ACHN (cell line): ENCODE data around the gene HELZ.
"Not testable (repeated sequence)": the region's sequence is repeated elsewhere in the genome, so short reads cannot be mapped to it uniquely, and the experiment has no call there.

ENCODE experiments used
- DNase-seq: peaks from one replicate; pipeline ENCODE4 v3.0.0-alpha.2; 2015
- in situ Hi-C: cut with HindIII; loops from 2 replicates; pipeline ENCODE4 v1.10.0; 2017; ENCODE audit warnings: low sequenced_read_pairs, low pct_ligation_motif_present, low pct_unique_long_range_greater_than_20kb

HELZ gene

DNA sequence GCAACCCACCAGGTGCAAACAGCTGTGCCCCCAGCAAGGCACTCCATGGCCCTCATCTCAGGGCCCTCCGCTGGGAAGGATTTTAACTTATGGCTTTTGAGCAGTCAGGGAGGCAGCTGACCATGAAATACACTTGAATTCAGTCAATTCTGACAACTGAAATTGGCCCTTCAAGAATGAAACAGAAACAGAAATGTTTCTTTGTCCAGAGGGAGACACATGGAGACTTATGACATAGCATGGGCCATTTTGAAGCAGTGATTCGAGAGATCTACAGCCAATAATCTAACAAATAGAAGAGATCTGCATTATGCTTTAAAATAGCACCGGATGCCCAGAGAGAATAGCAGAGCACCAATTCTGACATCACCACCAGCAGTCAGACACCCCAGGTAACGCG, 193.2 kb downstream of the HELZ start:
- in situ Hi-C loops = no loop called here
- no peak for DNase-seq

DNA sequence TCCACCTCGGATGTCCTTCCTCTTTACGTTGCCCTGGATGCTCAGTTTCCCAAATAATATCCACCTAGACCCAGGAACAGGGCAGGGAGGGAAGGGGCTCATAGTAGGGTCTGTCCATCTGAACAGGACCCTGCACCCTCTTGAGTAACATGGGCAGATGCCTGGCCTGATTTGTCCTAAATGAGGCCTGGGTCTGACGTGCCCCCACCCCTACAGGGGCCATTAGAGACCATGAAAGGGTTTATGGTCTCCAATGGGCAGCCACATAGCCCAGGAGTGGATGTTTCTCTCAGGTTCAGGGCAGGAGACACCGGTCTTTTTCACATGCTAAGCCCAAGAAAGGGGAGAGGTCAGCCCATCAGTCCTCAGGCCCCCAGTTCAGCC, 193.8 kb downstream of the HELZ start:
- no peak for DNase-seq
- in situ Hi-C loops = no loop called here

DNA sequence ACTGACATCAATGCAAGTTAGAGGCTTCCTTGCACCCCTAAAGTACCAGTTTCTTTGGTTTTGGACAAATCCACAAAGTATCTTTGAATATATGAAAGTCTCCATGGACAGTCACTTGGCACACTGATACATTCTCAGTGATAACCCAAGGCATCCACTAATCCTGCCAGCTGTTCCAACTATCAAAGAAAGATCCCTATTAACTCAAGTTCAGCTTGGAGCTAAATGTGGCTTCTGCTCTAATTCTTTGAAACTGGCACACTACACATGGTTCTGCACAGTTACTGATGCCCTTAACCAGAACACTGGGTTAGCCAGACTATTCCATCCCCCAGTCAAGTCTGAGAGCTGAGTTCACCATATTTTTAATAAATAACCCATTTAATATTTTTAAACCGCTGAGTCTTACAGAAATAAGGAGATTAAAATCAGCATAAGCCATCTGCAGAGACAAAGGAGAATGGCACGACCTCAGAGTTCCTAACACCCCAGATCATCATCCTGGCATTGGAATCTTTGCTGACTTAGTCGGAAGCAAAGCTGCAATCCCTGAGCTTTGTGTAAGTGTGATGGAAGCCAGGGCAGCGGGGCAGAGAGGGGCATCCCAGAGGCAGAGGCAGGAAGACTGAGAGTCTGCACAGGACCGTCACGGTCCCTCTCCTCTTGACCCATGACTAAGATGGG, 194.4 kb downstream of the HELZ start:
- in situ Hi-C loops = no loop called here
- no peak for DNase-seq

DNA sequence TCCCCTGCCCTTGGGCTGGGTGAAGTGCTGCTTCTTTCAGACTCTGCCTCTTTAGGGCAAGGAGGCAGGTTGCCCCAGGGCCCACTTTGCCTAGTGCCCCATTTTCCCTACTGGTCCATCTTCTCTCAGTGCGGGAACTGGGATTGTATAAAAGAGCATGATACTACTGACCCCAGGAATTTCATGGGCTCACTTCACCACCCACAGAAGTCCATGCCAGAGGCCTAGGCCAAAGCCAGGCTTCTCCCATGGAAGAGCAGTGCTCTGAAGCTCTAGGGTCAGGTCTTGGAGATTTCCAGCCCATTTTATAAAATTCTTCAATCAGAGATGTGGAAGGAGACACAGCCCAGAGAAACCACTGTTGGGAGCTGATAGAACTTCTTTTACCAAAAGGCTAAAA, 194.9 kb downstream of the HELZ start:
- in situ Hi-C loops = no loop called here
- no peak for DNase-seq

DNA sequence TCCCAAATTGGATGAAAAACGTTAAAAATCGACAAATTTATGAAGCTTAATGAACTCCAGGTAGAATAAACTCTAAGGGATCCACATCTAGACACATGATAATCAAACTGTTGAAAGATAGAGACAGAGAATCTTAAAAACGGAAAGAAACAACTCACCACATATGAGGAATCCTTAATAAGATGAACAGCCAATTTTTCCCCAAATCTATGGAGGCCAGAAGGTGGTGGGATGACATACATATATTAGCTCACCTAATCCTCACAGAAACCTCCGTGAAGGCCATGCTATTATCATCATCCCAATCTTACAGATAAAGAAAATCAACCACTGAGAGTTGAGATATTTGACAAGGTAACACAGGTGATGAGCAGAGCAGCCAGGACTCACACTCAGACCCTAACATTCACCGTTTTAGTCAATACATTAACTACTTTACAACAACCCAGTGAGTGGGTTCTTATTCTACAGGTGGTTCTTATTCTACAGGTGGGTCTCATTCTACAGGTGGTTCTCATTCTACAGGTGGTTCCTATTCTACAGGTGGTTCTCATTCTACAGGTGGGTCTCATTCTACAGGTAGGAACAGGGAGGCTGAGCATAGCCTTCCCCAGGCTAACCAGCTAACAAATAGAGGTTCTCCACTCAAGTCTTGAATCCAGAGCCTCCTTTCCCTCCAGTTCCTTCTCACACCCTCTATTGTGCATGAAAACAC, 195.8 kb downstream of the HELZ start:
- peak; percentile 21 for DNase-seq
- in situ Hi-C loops = no loop called here

DNA sequence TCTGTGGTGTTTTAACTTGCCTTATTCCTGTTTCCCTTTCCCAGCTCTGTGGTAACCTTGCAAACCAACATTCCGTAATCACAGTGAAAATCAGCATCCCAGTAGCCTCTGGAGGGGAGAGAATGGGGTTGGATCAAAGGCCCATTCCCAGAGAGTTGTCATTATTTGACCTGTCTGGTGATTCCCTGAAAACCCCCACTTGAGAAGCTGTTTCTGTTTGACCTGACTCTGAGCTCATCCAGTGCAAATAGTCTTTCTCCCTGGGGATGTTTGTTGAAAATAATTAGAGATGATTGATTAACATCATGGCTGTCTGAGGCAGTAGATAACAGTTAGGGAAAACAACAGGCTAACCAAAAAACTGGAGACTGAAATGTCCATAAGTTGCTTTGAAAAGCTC, 197.6 kb downstream of the HELZ start:
- in situ Hi-C loops = no loop called here
- DNase-seq = no peak

DNA sequence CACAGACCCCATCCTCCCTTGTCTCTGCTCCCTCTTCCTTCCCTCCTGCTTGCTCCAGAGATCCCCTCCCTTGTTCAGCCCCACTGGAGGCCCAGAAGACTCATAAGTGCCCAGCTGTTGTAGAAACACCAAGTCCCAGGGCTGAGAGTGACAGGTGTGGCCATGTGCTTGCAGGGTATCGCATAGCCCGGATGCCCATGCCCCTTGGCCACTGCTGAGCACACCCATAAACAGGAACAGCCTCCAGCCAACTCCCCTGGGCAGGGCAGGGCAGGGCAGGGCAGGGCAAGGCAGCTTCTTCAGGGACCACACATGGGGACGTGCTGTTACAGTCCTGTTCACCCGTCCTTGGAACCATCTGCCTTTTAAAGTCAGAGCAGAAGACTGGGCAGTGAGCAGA, 198.6 kb downstream of the HELZ start:
- in situ Hi-C loops = no loop called here

DNA sequence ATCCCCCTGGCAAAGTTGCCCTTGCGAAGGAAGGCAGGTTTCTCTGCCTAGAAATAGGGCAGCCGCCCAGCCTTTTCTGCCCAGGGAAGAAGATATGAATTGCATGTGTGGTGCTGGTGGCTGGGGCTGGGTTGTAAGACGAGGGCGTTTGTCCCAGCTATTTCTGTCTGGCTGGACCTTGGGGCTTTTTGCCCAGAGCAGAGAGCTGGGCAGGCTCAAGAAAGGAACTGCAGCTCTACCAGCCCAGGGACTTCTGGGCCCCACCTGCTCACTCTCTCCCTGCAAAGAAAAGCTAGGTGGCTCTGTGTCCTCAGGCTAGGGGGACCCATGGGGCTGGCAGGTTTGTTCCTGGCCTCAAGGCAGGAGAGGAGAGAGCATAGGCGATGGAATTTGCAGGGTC, 200.1 kb downstream of the HELZ start:
- no peak for DNase-seq
- in situ Hi-C loops = no loop called here

More for the DNA sequence above, 198.6 kb downstream of the HELZ start:
- no peak for DNase-seq

DNA sequence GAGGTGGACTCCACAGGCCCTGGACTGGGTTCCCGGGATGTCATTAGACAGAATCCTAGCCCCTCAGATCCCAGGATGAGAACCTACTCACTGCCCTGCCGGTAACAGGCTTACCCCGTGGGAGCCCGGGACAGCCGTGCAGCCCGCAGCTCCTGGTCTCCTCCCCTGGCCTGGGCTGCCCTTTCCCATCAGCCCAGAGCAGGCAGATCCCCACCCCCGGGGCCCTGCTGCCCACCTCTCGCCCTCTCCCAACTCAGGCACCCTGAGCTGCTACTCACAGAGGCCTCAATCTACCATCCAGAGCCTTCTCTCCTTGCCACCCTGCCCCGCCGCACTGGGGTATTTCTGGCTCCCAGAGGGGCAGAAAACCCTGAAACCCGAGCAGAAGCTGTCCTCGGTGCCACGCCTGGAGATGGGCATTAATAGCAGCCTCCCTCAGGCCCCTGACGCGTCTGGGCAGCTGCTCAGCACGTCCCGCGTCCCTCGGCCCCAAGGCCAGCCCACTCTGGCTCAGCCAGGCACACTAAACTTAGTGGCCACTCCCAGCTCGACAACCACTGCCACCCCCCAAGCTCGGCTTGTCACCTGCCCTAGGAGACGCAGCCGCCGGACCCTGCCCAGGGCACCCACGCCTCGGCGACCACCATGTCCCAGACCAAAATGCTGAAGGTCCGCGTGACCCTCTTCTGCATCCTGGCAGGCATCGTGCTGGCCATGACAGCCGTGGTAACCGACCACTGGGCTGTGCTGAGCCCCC, 200.8 kb downstream of the HELZ start, which contains the start of gene CACNG1:
TSS of gene CACNG1 (plus strand) at position 539 of the 757 bp plus-strand sequence. CDS start at position 646, 107 bp downstream.
- DNase-seq = no peak
- in situ Hi-C loops = no loop called here

DNA sequence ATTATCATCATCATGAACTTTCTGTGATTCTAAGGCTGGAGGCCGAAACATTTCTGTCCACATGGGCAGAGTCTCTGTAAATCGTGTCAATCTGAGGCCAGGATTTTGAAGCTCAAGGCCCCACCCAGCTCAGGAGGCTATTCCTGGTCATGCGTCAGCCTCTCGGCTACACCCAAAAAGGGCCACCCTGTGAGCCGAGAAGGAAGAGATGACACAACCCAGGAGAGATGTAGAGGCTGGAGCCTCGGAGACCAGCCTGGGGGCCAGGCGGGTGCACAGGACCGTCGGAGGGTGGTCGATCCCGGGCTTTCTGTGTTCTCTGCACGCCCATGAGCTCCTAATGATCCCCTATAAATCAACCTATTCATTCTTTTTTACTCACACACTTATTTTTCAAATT, 201.7 kb downstream of the HELZ start:
- in situ Hi-C loops = no loop called here
- no peak for DNase-seq

DNA sequence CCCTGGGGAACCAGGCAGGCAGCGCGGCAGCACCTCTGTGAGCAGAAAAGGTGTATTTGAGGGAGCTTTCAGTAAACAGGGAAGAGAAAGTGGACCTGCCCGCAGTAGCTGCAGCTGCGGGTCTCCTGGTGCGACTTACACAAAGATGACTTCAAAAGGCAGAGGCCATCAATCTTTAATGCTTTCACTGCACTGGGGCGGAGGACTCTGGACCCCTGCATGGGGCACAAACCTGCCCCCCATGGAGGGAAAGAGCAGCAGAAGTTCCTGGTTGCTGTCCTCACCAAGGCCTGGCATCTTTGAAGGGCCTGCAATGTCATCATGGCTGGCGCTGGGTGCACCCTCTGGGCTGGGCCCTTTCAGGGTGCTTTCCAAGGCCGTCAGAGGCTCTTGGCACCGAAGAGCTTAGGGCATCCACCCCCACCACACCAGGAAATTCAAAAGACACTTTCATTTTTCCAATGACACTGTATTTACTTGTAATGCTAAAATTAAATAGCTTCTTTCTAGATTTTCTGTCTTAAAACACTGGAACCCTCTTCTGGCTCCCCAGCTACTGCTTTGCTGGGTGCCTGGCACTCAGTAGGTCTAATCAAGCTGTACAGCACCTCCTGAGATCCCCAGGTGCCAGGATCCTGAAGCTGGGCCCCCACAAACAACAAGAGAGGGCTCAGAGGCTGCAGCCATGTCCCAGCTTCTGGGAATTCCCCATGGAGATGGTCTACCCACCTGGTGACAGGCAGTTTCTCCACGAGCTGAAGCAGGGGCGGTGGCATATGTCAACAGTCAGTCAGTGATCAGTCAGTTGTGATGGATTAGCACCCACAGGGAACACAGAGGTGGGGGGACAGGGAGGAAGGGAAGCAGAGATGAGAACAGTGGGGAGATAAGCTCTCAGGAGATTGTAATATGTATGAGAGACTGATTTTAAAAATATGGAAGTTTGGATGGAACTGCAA, 202.8 kb downstream of the HELZ start:
- DNase-seq = no peak
- in situ Hi-C loops = no loop called here

DNA sequence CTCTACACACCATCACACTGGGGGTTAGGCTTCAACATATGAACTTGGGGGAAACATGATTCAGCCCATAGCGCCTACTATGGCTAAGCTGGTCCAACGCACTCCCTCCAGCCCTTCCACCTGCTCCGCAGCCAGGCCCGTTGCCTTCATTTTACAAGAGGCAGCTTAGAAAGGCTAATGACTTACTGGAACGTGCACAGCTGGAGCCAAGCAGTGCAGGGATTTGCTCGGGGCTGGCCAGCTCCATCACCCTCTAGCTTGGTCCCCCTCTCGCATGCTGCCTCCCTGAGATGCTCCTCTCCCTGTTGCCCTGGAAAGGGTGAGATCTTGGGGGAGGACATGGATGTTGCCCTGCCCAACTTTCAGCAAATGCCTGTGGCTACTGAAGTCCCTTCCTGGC, 203.5 kb downstream of the HELZ start:
- DNase-seq = no peak
- in situ Hi-C loops = no loop called here

DNA sequence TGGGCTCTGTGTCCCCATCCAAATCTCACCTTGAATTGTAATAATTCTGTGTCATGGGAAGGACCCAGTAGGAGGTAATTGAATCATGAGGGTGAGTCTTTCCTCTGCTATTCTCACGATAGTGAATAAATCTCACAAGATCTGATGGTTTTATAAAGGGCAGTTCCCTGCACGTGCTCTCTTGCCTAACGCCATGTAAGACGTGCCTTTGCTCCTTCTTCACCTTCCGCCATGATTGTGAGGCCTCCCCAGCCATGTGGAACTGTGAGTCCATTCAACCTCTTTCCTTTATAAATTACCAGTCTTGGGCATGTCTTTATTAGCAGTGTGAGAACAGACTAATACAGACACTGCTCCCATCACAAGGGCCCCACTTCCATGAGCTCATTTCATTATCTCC, 203.9 kb downstream of the HELZ start:
- DNase-seq, in situ Hi-C loops: not testable (repeated sequence)

DNA sequence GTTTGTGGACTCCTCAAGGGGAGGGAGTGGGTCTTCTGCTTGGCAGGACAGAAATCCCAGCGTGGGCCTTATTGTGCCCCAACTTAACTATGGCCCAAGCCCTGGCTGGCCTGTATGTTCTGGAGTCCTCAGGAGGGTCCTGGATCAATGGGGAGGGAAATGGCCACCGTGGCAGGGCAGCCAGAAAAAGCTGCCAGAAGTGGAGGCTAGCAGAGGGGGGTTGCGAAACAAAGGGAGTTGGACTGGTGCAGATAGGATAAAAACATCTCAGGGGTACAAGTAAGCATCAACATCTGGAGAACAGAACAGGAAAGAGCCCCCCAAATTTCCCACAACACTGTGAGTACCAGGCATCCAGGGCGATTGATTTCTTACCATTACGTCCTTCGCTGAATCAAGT, 204.3 kb downstream of the HELZ start:
- in situ Hi-C loops = no loop called here
- no peak for DNase-seq

DNA sequence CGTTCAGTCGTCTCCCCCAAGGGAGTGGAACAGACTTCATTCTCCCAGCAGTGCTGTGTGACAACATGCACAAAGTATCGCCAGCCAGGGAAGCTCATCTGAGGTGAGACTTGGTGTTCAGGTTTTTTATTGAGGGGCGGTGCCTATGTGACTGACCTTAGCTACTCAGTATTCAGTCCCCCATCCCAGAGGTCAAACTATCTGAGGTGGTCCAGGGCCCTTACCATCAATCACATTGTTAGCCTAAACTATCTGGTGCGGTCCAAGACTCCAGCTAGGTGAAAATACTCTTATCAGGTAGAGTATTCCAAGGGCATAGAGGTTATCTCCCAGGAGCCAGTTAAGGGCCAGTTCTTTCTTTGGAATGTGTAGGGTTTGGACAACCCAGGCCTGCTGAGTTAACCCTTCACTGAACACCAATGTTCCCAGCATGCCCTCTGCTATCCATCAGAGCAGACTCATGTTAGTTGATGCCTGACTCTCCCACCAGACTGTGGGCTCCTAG, 206.1 kb downstream of the HELZ start:
- DNase-seq = no peak
- in situ Hi-C loops = no loop called here

DNA sequence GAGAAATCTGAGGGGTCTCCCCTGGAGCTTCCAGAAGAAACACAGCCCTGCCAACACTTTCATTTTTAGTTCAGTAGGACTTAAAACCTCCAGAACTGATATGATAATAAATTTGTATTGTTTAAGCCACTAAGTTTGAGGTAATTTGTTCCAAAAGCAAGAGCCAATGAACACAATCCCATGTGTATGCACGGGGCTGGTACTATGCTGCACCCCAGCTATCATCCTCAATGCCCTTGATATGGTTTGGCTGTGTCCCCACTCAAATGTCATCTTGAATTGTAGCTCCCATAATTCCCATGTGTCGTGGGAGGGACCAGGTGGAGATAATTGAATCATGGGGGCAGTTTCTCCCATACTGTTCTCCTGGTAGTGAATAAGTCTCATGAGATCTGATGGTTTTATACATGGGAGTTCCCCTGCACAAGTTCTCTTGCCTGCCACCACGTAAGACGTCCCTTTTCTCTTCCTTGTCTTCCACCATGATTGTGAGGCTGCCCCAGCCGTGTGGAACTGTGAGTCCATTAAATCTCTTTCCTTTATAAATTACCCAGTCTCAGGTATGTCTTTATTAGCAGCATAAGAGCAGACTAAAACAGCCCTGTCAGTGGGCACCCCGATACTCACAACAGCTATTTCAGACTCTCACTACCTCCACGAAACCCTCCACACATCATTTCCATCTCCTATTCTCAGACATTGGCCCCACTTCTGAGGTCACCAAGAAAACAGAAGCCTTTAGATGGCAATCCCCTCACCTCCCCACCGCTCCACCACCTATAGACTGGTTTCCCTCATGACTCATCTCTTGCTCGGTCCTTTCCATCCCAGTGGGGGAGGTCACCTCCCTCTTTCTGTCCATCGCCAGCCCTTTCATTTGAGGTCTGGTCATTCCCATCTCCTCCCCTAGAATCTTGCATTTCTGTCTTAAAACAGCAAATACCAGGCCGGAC, 209.6 kb downstream of the HELZ start:
- no peak for DNase-seq
- in situ Hi-C loops = no loop called here

DNA sequence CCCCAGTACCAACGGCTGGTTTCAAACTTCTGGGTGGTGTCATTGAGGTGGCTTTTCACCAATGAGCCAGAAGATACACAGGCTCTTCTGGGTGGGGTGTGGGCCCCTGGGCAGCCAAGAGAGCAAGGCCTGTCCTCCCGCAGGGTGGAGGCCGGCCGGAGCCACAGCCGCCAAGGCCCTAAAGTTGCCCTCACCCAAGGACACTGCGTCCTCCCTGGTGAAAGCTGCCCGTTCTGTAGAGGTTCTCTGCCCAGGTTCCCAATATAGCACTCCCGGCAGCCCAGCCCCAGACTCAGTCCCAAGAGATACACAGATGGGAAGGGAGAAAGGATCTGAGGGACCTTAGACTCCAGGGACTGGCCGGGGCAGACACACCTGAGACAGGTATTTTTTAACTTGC, 211.4 kb downstream of the HELZ start:
- no peak for DNase-seq
- in situ Hi-C loops = no loop called here
